NT2/D1 (cell line): Measurements from ENCODE around the gene KIAA1549.

ENCODE experiments used
- SUZ12 ChIP-seq: IDR thresholded peaks from 2 replicates; pipeline ENCODE4 v1.6.1; 2011; ENCODE audit not compliant: insufficient read length, insufficient read depth; ENCODE audit errors: extremely low read depth
- YY1 ChIP-seq: IDR thresholded peaks from 2 replicates; pipeline ENCODE4 v1.6.1; 2011; ENCODE audit not compliant: insufficient read length, insufficient read depth

- TF ChIP-seq SUZ12: no peak
- no peak for TF ChIP-seq YY1
Measured at GRCh38 chr7:138867744-138868143, 113.4 kb downstream of the KIAA1549 start.
